H9 (cell line): ENCODE data around the gene C19orf47. TPM values are rescaled to one million over a fixed set of nuclear protein-coding genes. Genes with fewer than 3 reads are reported as not detected.

Source experiments
- DNase-seq: peaks from one replicate; pipeline ENCODE4 v3.0.0-alpha.2; 2017
- H2AFZ ChIP-seq: one replicate; pipeline ENCODE4 v1.6.1; 2013; ENCODE audit warnings: mild to moderate bottlenecking, low read length, control low read depth, moderate library complexity
- H2AK5ac ChIP-seq: 2 replicates; pipeline ENCODE4 v1.6.1; 2013; ENCODE audit warnings: low read length, control low read depth, mixed read lengths; ENCODE audit not compliant: insufficient read length
- H2BK120ac ChIP-seq: one replicate; pipeline ENCODE4 v1.6.1; 2013; ENCODE audit warnings: low read depth, mild to moderate bottlenecking, low read length, control low read depth, inconsistent platforms; ENCODE audit not compliant: poor library complexity, severe bottlenecking
- H2BK12ac ChIP-seq: 2 replicates; pipeline ENCODE4 v1.6.1; 2013; ENCODE audit warnings: low read length, control low read depth, mixed read lengths, low read depth; ENCODE audit not compliant: insufficient read length
- H2BK15ac ChIP-seq: 2 replicates; pipeline ENCODE4 v1.6.1; 2013; ENCODE audit warnings: low read depth, low read length, control low read depth
- H2BK20ac ChIP-seq: one replicate; pipeline ENCODE4 v1.6.1; 2013; ENCODE audit warnings: low read depth, mild to moderate bottlenecking, low read length, control low read depth, inconsistent platforms; ENCODE audit not compliant: poor library complexity, severe bottlenecking
- H2BK5ac ChIP-seq: 2 replicates; pipeline ENCODE4 v1.6.1; 2013; ENCODE audit warnings: low read length, control low read depth, mixed read lengths; ENCODE audit not compliant: insufficient read length
- H3K14ac ChIP-seq: 2 replicates; pipeline ENCODE4 v1.6.1; 2013; ENCODE audit warnings: low read length, control low read depth; ENCODE audit not compliant: insufficient read depth
- H3K18ac ChIP-seq: 2 replicates; pipeline ENCODE4 v1.6.1; 2013; ENCODE audit warnings: low read depth, mild to moderate bottlenecking, mixed read lengths, low read length, control low read depth; ENCODE audit not compliant: insufficient read length
- H3K23ac ChIP-seq: 2 replicates; pipeline ENCODE4 v1.6.1; 2013; ENCODE audit warnings: low read length, control low read depth, mixed read lengths, low read depth; ENCODE audit not compliant: insufficient read length
- H3K23me2 ChIP-seq: 2 replicates; pipeline ENCODE4 v1.6.1; 2013; ENCODE audit warnings: low read depth, mild to moderate bottlenecking, mixed read lengths, low read length, control low read depth; ENCODE audit not compliant: insufficient read length, poor library complexity, severe bottlenecking
- H3K27ac ChIP-seq: 2 replicates; pipeline ENCODE4 v1.5.1; 2013; ENCODE audit warnings: low read length, control low read depth, mixed read lengths, low read depth; ENCODE audit not compliant: insufficient read length
- H3K27me3 ChIP-seq: 2 replicates; pipeline ENCODE4 v1.6.1; 2013; ENCODE audit warnings: low read length, control low read depth, inconsistent platforms; ENCODE audit not compliant: insufficient read depth
- H3K4ac ChIP-seq: 2 replicates; pipeline ENCODE4 v1.6.1; 2013; ENCODE audit warnings: low read depth, mild to moderate bottlenecking, control low read depth, inconsistent platforms, low read length, moderate library complexity
- H3K4me1 ChIP-seq: 2 replicates; pipeline ENCODE4 v1.6.1; 2013; ENCODE audit warnings: low read length, control low read depth, inconsistent platforms; ENCODE audit not compliant: insufficient read depth
- H3K4me2 ChIP-seq: 2 replicates; pipeline ENCODE4 v1.6.1; 2013; ENCODE audit warnings: low read length, control low read depth, mixed read lengths; ENCODE audit not compliant: insufficient read length, insufficient read depth
- H3K56ac ChIP-seq: 2 replicates; pipeline ENCODE4 v1.6.1; 2013; ENCODE audit warnings: low read depth, mild to moderate bottlenecking, mixed read lengths, low read length, control low read depth; ENCODE audit not compliant: insufficient read length
- H3K79me1 ChIP-seq: 2 replicates; pipeline ENCODE4 v1.6.1; 2013; ENCODE audit warnings: low read depth, mild to moderate bottlenecking, moderate library complexity, low read length, control low read depth, inconsistent platforms; ENCODE audit not compliant: insufficient read depth, poor library complexity, severe bottlenecking
- H3K79me2 ChIP-seq: 2 replicates; pipeline ENCODE4 v1.6.1; 2013; ENCODE audit warnings: low read length, control low read depth, inconsistent platforms; ENCODE audit not compliant: insufficient read depth
- H3K9ac ChIP-seq: 2 replicates; pipeline ENCODE4 v1.6.1; 2013; ENCODE audit warnings: low read length, control low read depth, mixed read lengths; ENCODE audit not compliant: insufficient read length; ENCODE audit errors: extremely low read depth
- H3K9me3 ChIP-seq: one replicate; pipeline ENCODE4 v1.6.1; 2013; ENCODE audit warnings: low read depth, low read length, inconsistent platforms; ENCODE audit not compliant: control insufficient read depth
- H3T11ph ChIP-seq: one replicate; pipeline ENCODE4 v1.6.1; 2013; ENCODE audit warnings: mild to moderate bottlenecking, low read length, control low read depth, inconsistent platforms
- H4K20me1 ChIP-seq: one replicate; pipeline ENCODE4 v1.6.1; 2013; ENCODE audit not compliant: control insufficient read depth, insufficient read length, insufficient read depth
- H4K5ac ChIP-seq: 2 replicates; pipeline ENCODE4 v1.6.1; 2013; ENCODE audit warnings: low read depth, mild to moderate bottlenecking, mixed read lengths, low read length, control low read depth; ENCODE audit not compliant: insufficient read length
- H4K8ac ChIP-seq: replicated peaks from 2 replicates; pipeline ENCODE4 v1.6.1; 2013; ENCODE audit warnings: low read length, control low read depth, mixed read lengths, low read depth; ENCODE audit not compliant: insufficient read length
- H4K91ac ChIP-seq: 2 replicates; pipeline ENCODE4 v1.6.1; 2013; ENCODE audit warnings: low read depth, mild to moderate bottlenecking, moderate library complexity, mixed read lengths, low read length, control low read depth; ENCODE audit not compliant: insufficient read length
- H3K27ac Mint-ChIP-seq, 3 experiments: 2 replicates in 2 of 3; 3 replicates in 1 of 3; pipeline ENCODE4 v1.8.0; 2020 to 2021; ENCODE audit warnings: mixed read lengths in 3 of 3, mild to moderate bottlenecking in 1 of 3, moderate library complexity in 1 of 3
- H3K27me3 Mint-ChIP-seq: 2 replicates; pipeline ENCODE4 v1.8.0; 2021; ENCODE audit warnings: low read depth, mild to moderate bottlenecking, moderate library complexity, mixed read lengths
- H3K36me3 Mint-ChIP-seq, 3 experiments: 2 replicates in 2 of 3; 3 replicates in 1 of 3; pipeline ENCODE4 v1.8.0; 2020 to 2021; ENCODE audit warnings: low read depth in 3 of 3, mixed read lengths in 3 of 3; ENCODE audit not compliant: insufficient read depth in 1 of 3
- H3K4me1 Mint-ChIP-seq, 2 experiments: 2 replicates each; pipeline ENCODE4 v1.8.0; 2020; ENCODE audit warnings: mixed read lengths in 2 of 2
- H3K4me3 Mint-ChIP-seq, 2 experiments: 2 replicates in 1 of 2; 3 replicates in 1 of 2; pipeline ENCODE4 v1.8.0; 2020 to 2021; ENCODE audit warnings: mild to moderate bottlenecking in 2 of 2, mixed read lengths in 2 of 2, moderate library complexity in 1 of 2
- H3K9me3 Mint-ChIP-seq, 2 experiments: 2 replicates in 1 of 2; 3 replicates in 1 of 2; pipeline ENCODE4 v1.8.0; 2020; ENCODE audit warnings: mild to moderate bottlenecking in 2 of 2, mixed read lengths in 2 of 2, moderate library complexity in 1 of 2
- CTCF ChIP-seq: fragments of 200-600 bp; sonication (generic); conservative IDR thresholded peaks from 3 replicates; pipeline ENCODE4 v1.8.0; 2021; ENCODE audit warnings: antibody characterized with exemption, mild to moderate bottlenecking
- WGBS: extraction: QIAGEN DNeasy Blood & Tissue Kit; methylation state at CpG from one replicate; pipeline ENCODE4 v1.1.7; 2013; ENCODE audit warnings: missing lambda C conversion rate, low lambda C conversion rate, mixed read lengths; ENCODE audit not compliant: insufficient read length; ENCODE audit errors: extremely low coverage; 5-methylcytosine and 5-hydroxymethylcytosine counted together
- total RNA-seq: library from RNA; stranded (reverse); gene quantifications from 2 replicates; pipeline ENCODE4 v1.2.1, GENCODE V29; 2021

Gene C19orf47
- total RNA-seq, 1 experiment from 2014 or later, result 19.4 TPM

GRCh38 chr19:40369797-40370196 is 21.6 kb upstream of the C19orf47 start:
- Histone ChIP-seq H2AFZ (no peak overlapping the region), H2BK20ac (no peak overlapping the region), H4K8ac (no peak overlapping the region), H3K23ac (no peak overlapping the region), H3K4ac (no peak overlapping the region), H3K56ac (no peak overlapping the region), H3K18ac (no peak overlapping the region), H2BK5ac (no peak overlapping the region), H3K27ac (no peak overlapping the region), H3K4me2 (no peak overlapping the region), H4K5ac (no peak overlapping the region), H2BK12ac (no peak overlapping the region), H4K91ac (no peak overlapping the region), H3T11ph (no peak overlapping the region), H3K79me1 (no peaks in the 10 kb centered on the region), H4K20me1 (no peaks in the 10 kb centered on the region), H3K23me2 (peaks cover 7% of the 10 kb centered on the region), H3K27me3 (no peaks in the 10 kb centered on the region), H3K79me2 (no peaks in the 10 kb centered on the region), H3K9ac (no peak overlapping the region), H3K14ac (no peak overlapping the region), H3K9me3 (no peaks in the 10 kb centered on the region), H2BK15ac (no peak overlapping the region), H2AK5ac (no peak overlapping the region), H2BK120ac (no peak overlapping the region), H3K4me1 (no peaks in the 10 kb centered on the region)
- Mint-ChIP-seq H3K27ac (no peak overlapping the region), H3K36me3 (peaks cover 25 to 64% (median 60%) of the 10 kb centered on the region in 3 experiments), H3K4me3 (no peak overlapping the region), H3K4me1 (peaks cover 18 to 25% of the 10 kb centered on the region in 2 experiments), H3K9me3 (no peaks in the 10 kb centered on the region), H3K27me3 (no peaks in the 10 kb centered on the region; the same call in 1 of the 2 replicates)
- no CpG with 5 or more reads among the region's 12 CpGs for WGBS
- DNase-seq, result no peak
- TF ChIP-seq CTCF, result no peak
